GM12878 (cell line): ENCODE measurements around the gene MAML2.

Experiments used
- ATF7 ChIP-seq: fragments of 450-650 bp; IDR thresholded peaks from 2 replicates; pipeline ENCODE4 v1.6.1; 2016; ENCODE audit warnings: low read depth, mild to moderate bottlenecking
- CBFB ChIP-seq: IDR thresholded peaks from 2 replicates; pipeline ENCODE4 v1.6.1; 2016; ENCODE audit warnings: antibody characterized with exemption, low read depth
- EP300 ChIP-seq, 2 experiments: fragments of 150-350 bp in 1 of 2; IDR thresholded peaks; 2 replicates each; pipeline ENCODE4 v1.6.1; 2011 to 2012; ENCODE audit warnings: low read depth in 2 of 2, low read length in 2 of 2, borderline replicate concordance in 1 of 2, improper control_type of control experiment in 1 of 2, inconsistent platforms in 1 of 2; ENCODE audit not compliant: control insufficient read depth in 1 of 2
- GABPA ChIP-seq: IDR thresholded peaks from 2 replicates; pipeline ENCODE4 v1.6.1; 2014; ENCODE audit warnings: antibody characterized with exemption, low read depth, mild to moderate bottlenecking, inconsistent platforms
- POLR2A ChIP-seq: IDR thresholded peaks from 2 replicates; pipeline ENCODE4 v1.6.1; 2011; ENCODE audit warnings: low read depth, mild to moderate bottlenecking, low read length
- POLR2AphosphoS5 ChIP-seq: IDR thresholded peaks from 2 replicates; pipeline ENCODE4 v1.6.1; 2011; ENCODE audit warnings: mild to moderate bottlenecking, low read length, inconsistent platforms
- SMC3 ChIP-seq: IDR thresholded peaks from 2 replicates; pipeline ENCODE4 v1.6.1; 2011; ENCODE audit warnings: low read length, improper control_type of control experiment, borderline replicate concordance
- SREBF2 ChIP-seq: IDR thresholded peaks from 2 replicates; pipeline ENCODE4 v1.6.1; 2012; ENCODE audit warnings: mild to moderate bottlenecking, low read length
- TF ChIP-seq, protein P1 (sequence below), 3 experiments: IDR thresholded peaks in 2 of 3; conservative IDR thresholded peaks in 1 of 3; 2 replicates each; pipeline ENCODE4 v1.5.1; 2011; ENCODE audit warnings: low read depth in 3 of 3, low read length in 3 of 3, mild to moderate bottlenecking in 3 of 3, control low read depth in 2 of 3, moderate library complexity in 2 of 3, inconsistent platforms in 1 of 3, mixed read lengths in 1 of 3; ENCODE audit not compliant: control insufficient read depth in 2 of 3, insufficient read depth in 1 of 3; ENCODE audit errors: extremely low read depth in 1 of 3
- TF ChIP-seq, protein P2 (sequence below): fragments of 450-650 bp; IDR thresholded peaks from 2 replicates; pipeline ENCODE4 v1.6.1; 2016; ENCODE audit warnings: mild to moderate bottlenecking, moderate library complexity, borderline replicate concordance
- TF ChIP-seq, protein P3 (sequence below): IDR thresholded peaks from 2 replicates; pipeline ENCODE4 v1.6.1; 2012; ENCODE audit warnings: mild to moderate bottlenecking, low read depth, low read length
- TF ChIP-seq, protein P4 (sequence below): IDR thresholded peaks from 2 replicates; pipeline ENCODE4 v1.6.1; 2011; ENCODE audit warnings: low read depth, low read length, improper control_type of control experiment, borderline replicate concordance

DNA sequence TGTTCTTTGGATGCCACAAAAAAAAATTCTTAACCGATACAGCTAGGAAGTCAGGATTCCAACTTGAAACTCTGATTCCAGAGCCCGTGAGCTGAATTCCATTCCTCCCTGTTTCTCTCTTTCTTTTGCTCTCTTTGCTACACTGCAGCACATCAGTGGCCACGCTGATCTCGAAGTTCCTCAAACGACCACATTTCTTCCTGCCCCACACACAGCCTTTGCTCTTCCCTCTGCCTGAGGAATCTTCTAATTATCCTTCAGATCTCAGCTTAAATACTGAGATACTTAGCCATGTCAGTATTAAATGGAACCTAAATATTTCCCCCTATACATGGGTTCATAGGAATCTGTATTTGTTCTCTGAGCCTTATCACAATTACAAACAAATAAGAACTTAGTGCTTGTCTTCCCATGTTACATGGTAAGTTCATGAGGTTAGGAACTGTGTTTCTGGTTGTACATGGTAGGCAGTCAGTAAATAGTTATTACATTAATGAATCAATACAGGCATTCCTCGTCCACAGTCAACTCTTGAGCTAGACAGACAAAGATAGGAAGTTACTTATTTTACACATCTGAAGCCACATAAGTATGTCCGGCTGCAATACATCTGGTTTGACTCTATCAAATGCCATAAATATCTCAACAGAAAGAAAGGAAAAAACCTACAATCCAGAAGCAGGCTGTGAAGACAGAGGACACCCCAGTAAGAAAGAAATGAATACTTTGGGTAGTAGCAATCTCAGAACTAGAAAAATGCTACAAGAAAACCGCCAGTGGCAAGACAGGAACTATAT is 86.6 kb downstream of the MAML2 start:
- TF ChIP-seq POLR2AphosphoS5 (no peak), POLR2A (no peak), ATF7 (no peak), CBFB (no peak), SMC3 (no peak), SREBF2 (no peak), EP300 (IDR thresholded peaks at IDR 0.05; ENCODE audit: borderline replicate concordance in 1 of 2, control insufficient read depth in 1 of 2, low read depth in 2 of 2, low read length in 2 of 2) (no peak), GABPA (no peak)
- TF ChIP-seq, protein P1, sequence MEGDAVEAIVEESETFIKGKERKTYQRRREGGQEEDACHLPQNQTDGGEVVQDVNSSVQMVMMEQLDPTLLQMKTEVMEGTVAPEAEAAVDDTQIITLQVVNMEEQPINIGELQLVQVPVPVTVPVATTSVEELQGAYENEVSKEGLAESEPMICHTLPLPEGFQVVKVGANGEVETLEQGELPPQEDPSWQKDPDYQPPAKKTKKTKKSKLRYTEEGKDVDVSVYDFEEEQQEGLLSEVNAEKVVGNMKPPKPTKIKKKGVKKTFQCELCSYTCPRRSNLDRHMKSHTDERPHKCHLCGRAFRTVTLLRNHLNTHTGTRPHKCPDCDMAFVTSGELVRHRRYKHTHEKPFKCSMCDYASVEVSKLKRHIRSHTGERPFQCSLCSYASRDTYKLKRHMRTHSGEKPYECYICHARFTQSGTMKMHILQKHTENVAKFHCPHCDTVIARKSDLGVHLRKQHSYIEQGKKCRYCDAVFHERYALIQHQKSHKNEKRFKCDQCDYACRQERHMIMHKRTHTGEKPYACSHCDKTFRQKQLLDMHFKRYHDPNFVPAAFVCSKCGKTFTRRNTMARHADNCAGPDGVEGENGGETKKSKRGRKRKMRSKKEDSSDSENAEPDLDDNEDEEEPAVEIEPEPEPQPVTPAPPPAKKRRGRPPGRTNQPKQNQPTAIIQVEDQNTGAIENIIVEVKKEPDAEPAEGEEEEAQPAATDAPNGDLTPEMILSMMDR (IDR thresholded peaks at IDR 0.05 in 2 of 3, conservative IDR thresholded peaks at IDR 0.05 in 1 of 3; ENCODE audit: control insufficient read depth in 2 of 3, extremely low read depth in 1 of 3, insufficient read depth in 1 of 3, low read depth in 3 of 3, low read length in 3 of 3), result no peak
- TF ChIP-seq, protein P2, sequence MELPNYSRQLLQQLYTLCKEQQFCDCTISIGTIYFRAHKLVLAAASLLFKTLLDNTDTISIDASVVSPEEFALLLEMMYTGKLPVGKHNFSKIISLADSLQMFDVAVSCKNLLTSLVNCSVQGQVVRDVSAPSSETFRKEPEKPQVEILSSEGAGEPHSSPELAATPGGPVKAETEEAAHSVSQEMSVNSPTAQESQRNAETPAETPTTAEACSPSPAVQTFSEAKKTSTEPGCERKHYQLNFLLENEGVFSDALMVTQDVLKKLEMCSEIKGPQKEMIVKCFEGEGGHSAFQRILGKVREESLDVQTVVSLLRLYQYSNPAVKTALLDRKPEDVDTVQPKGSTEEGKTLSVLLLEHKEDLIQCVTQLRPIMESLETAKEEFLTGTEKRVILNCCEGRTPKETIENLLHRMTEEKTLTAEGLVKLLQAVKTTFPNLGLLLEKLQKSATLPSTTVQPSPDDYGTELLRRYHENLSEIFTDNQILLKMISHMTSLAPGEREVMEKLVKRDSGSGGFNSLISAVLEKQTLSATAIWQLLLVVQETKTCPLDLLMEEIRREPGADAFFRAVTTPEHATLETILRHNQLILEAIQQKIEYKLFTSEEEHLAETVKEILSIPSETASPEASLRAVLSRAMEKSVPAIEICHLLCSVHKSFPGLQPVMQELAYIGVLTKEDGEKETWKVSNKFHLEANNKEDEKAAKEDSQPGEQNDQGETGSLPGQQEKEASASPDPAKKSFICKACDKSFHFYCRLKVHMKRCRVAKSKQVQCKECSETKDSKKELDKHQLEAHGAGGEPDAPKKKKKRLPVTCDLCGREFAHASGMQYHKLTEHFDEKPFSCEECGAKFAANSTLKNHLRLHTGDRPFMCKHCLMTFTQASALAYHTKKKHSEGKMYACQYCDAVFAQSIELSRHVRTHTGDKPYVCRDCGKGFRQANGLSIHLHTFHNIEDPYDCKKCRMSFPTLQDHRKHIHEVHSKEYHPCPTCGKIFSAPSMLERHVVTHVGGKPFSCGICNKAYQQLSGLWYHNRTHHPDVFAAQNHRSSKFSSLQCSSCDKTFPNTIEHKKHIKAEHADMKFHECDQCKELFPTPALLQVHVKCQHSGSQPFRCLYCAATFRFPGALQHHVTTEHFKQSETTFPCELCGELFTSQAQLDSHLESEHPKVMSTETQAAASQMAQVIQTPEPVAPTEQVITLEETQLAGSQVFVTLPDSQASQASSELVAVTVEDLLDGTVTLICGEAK, result no peak
- TF ChIP-seq, protein P3, sequence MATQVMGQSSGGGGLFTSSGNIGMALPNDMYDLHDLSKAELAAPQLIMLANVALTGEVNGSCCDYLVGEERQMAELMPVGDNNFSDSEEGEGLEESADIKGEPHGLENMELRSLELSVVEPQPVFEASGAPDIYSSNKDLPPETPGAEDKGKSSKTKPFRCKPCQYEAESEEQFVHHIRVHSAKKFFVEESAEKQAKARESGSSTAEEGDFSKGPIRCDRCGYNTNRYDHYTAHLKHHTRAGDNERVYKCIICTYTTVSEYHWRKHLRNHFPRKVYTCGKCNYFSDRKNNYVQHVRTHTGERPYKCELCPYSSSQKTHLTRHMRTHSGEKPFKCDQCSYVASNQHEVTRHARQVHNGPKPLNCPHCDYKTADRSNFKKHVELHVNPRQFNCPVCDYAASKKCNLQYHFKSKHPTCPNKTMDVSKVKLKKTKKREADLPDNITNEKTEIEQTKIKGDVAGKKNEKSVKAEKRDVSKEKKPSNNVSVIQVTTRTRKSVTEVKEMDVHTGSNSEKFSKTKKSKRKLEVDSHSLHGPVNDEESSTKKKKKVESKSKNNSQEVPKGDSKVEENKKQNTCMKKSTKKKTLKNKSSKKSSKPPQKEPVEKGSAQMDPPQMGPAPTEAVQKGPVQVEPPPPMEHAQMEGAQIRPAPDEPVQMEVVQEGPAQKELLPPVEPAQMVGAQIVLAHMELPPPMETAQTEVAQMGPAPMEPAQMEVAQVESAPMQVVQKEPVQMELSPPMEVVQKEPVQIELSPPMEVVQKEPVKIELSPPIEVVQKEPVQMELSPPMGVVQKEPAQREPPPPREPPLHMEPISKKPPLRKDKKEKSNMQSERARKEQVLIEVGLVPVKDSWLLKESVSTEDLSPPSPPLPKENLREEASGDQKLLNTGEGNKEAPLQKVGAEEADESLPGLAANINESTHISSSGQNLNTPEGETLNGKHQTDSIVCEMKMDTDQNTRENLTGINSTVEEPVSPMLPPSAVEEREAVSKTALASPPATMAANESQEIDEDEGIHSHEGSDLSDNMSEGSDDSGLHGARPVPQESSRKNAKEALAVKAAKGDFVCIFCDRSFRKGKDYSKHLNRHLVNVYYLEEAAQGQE, result no peak
- TF ChIP-seq, protein P4, sequence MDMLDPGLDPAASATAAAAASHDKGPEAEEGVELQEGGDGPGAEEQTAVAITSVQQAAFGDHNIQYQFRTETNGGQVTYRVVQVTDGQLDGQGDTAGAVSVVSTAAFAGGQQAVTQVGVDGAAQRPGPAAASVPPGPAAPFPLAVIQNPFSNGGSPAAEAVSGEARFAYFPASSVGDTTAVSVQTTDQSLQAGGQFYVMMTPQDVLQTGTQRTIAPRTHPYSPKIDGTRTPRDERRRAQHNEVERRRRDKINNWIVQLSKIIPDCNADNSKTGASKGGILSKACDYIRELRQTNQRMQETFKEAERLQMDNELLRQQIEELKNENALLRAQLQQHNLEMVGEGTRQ, result no peak
